ENCODE data around the gene FAM171A1. TPM values are rescaled to one million over a fixed set of nuclear protein-coding genes. Genes with fewer than 3 reads are reported as not detected.
"Not testable (repeated sequence)": the region's sequence is repeated elsewhere in the genome, so short reads cannot be mapped to it uniquely, and the experiment has no call there.

FAM171A1 gene
- total RNA-seq, 2 donors from 2014 or later: 2.4 to 3.9 TPM

- no peak for ATAC-seq (replicated peaks)
- Mint-ChIP-seq H3K9me3 (peaks cover 3% of the 10 kb centered on the region), H3K4me3 (peak overlapping the region; percentile 81), H3K27me3 (no peaks in the 10 kb centered on the region), H3K27ac (peak overlapping the region; percentile 86), H3K36me3 (ENCODE audit: low read depth) (peaks cover 4% of the 10 kb centered on the region), H3K4me1 (peaks cover 23% of the 10 kb centered on the region)
Observed at GRCh38 chr10:15208221-15208620, 162.9 kb downstream of the FAM171A1 start.

GRCh38 chr10:15207410-15207809 lies 163.7 kb downstream of the FAM171A1 start:
- peak overlapping the region; percentile 81 for H3K4me3 Mint-ChIP-seq
- H3K27me3 Mint-ChIP-seq; ATAC-seq (replicated peaks); H3K9me3 Mint-ChIP-seq; H3K36me3 Mint-ChIP-seq (ENCODE audit: low read depth): not testable (repeated sequence)
- peaks cover 23% of the 10 kb centered on the region for H3K4me1 Mint-ChIP-seq
- H3K27ac Mint-ChIP-seq: peak overlapping the region; percentile 46

GRCh38 chr10:15202639-15203038 lies 168.4 kb downstream of the FAM171A1 start:
- peaks cover 3% of the 10 kb centered on the region for H3K9me3 Mint-ChIP-seq
- H3K27ac Mint-ChIP-seq: no peak overlapping the region
- H3K36me3 Mint-ChIP-seq (ENCODE audit: low read depth): no peaks in the 10 kb centered on the region
- ATAC-seq (replicated peaks): no peak
- H3K4me1 Mint-ChIP-seq: peaks cover 14% of the 10 kb centered on the region
- H3K27me3 Mint-ChIP-seq: no peaks in the 10 kb centered on the region
- H3K4me3 Mint-ChIP-seq: no peak overlapping the region

GRCh38 chr10:15202301-15202621 lies 168.8 kb downstream of the FAM171A1 start:
- not testable (repeated sequence) for ATAC-seq (replicated peaks); H3K4me3 Mint-ChIP-seq; H3K36me3 Mint-ChIP-seq (ENCODE audit: low read depth); H3K27ac Mint-ChIP-seq; H3K27me3 Mint-ChIP-seq; H3K9me3 Mint-ChIP-seq
- H3K4me1 Mint-ChIP-seq: peaks cover 15% of the 10 kb centered on the region

GRCh38 chr10:15201589-15202300 lies 169.3 kb downstream of the FAM171A1 start:
- H3K4me1 Mint-ChIP-seq: peaks cover 19% of the 10 kb centered on the region
- H3K4me3 Mint-ChIP-seq: no peak overlapping the region

GRCh38 chr10:15200626-15201025 lies 170.5 kb downstream of the FAM171A1 start:
- Mint-ChIP-seq H3K36me3 (ENCODE audit: low read depth) (no peaks in the 10 kb centered on the region), H3K4me1 (peaks cover 21% of the 10 kb centered on the region)

More at GRCh38 chr10:15201589-15202300, 169.3 kb downstream of the FAM171A1 start:
- Mint-ChIP-seq H3K9me3 (peaks cover 3% of the 10 kb centered on the region), H3K36me3 (ENCODE audit: low read depth) (no peaks in the 10 kb centered on the region), H3K27me3 (no peaks in the 10 kb centered on the region), H3K27ac (no peak overlapping the region)
- ATAC-seq (replicated peaks): no peak

GRCh38 chr10:15197911-15198310 lies 173.2 kb downstream of the FAM171A1 start:
- Mint-ChIP-seq H3K27me3 (no peaks in the 10 kb centered on the region), H3K36me3 (ENCODE audit: low read depth) (no peaks in the 10 kb centered on the region), H3K27ac (no peak overlapping the region), H3K4me3 (no peak overlapping the region), H3K9me3 (no peaks in the 10 kb centered on the region), H3K4me1 (peaks cover 24% of the 10 kb centered on the region)
- no peak for ATAC-seq (replicated peaks)

More at GRCh38 chr10:15200626-15201025, 170.5 kb downstream of the FAM171A1 start:
- Mint-ChIP-seq H3K4me3 (no peak overlapping the region), H3K27ac (peak overlapping the region; percentile 17), H3K27me3 (no peaks in the 10 kb centered on the region), H3K9me3 (no peaks in the 10 kb centered on the region)
- peak; percentile 32 for ATAC-seq (replicated peaks)

- ATAC-seq (replicated peaks): peak; percentile 63
- Mint-ChIP-seq H3K4me3 (peak overlapping the region; percentile 55), H3K9me3 (no peaks in the 10 kb centered on the region), H3K36me3 (ENCODE audit: low read depth) (no peaks in the 10 kb centered on the region), H3K4me1 (peaks cover 27% of the 10 kb centered on the region), H3K27ac (peak overlapping the region; percentile 61), H3K27me3 (no peaks in the 10 kb centered on the region)
Observed at GRCh38 chr10:15197276-15197675, 173.8 kb downstream of the FAM171A1 start.

GRCh38 chr10:15196021-15196834 lies 174.9 kb downstream of the FAM171A1 start:
- H3K27me3 Mint-ChIP-seq: no peaks in the 10 kb centered on the region
- peak; percentile 28 for ATAC-seq (replicated peaks)
- no peaks in the 10 kb centered on the region for H3K9me3 Mint-ChIP-seq
- peak overlapping the region; percentile 55 for H3K4me3 Mint-ChIP-seq
- H3K27ac Mint-ChIP-seq: peak overlapping the region; percentile 61
- no peaks in the 10 kb centered on the region for H3K36me3 Mint-ChIP-seq (ENCODE audit: low read depth)
- peaks cover 27% of the 10 kb centered on the region for H3K4me1 Mint-ChIP-seq

GRCh38 chr10:15189133-15189885 lies 181.8 kb downstream of the FAM171A1 start:
- Mint-ChIP-seq H3K4me3 (peak overlapping the region; percentile 39), H3K27ac (peak overlapping the region; percentile 58), H3K36me3 (ENCODE audit: low read depth) (no peaks in the 10 kb centered on the region), H3K4me1 (peaks cover 27% of the 10 kb centered on the region), H3K9me3 (peaks cover 3% of the 10 kb centered on the region), H3K27me3 (no peaks in the 10 kb centered on the region)
- ATAC-seq (replicated peaks): no peak

- Mint-ChIP-seq H3K36me3 (ENCODE audit: low read depth) (no peaks in the 10 kb centered on the region), H3K27me3 (no peaks in the 10 kb centered on the region), H3K27ac (peak overlapping the region; percentile 58), H3K4me1 (peaks cover 25% of the 10 kb centered on the region), H3K4me3 (peak overlapping the region; percentile 39), H3K9me3 (peaks cover 3% of the 10 kb centered on the region)
- ATAC-seq (replicated peaks): peak; percentile 73
Observed at GRCh38 chr10:15188603-15189002, 182.5 kb downstream of the FAM171A1 start.

GRCh38 chr10:15183689-15184481 lies 187.2 kb downstream of the FAM171A1 start:
- Mint-ChIP-seq H3K27ac (no peak overlapping the region), H3K36me3 (ENCODE audit: low read depth) (no peaks in the 10 kb centered on the region), H3K27me3 (no peaks in the 10 kb centered on the region), H3K4me3 (no peak overlapping the region), H3K4me1 (peaks cover 30% of the 10 kb centered on the region), H3K9me3 (peaks cover 3% of the 10 kb centered on the region)
- ATAC-seq (replicated peaks): no peak

GRCh38 chr10:15182540-15183207 lies 188.4 kb downstream of the FAM171A1 start:
- Mint-ChIP-seq H3K27me3 (no peaks in the 10 kb centered on the region), H3K4me3 (no peak overlapping the region), H3K36me3 (ENCODE audit: low read depth) (no peaks in the 10 kb centered on the region), H3K4me1 (peaks cover 26% of the 10 kb centered on the region), H3K27ac (no peak overlapping the region), H3K9me3 (peaks cover 3% of the 10 kb centered on the region)
- no peak for ATAC-seq (replicated peaks)
